Measurements from ENCODE around the gene RNU7-1.
A peak's percentile ranks its signal among the peaks of the same experiment; 100 is the strongest.

The RNU7-1 gene

GRCh38 chr12:6919588-6919987 lies 24.0 kb upstream of the RNU7-1 start:
- no peak for ATAC-seq

- no peak for ATAC-seq
These were observed 22.1 kb upstream of the RNU7-1 start for GRCh38 chr12:6921539-6921938.

GRCh38 chr12:6921996-6922946 lies 21.3 kb upstream of the RNU7-1 start:
- ATAC-seq, result no peak

GRCh38 chr12:6923003-6923732 lies 20.4 kb upstream of the RNU7-1 start:
- no peak for ATAC-seq

GRCh38 chr12:6923851-6924250 lies 19.8 kb upstream of the RNU7-1 start:
- no peak for ATAC-seq

- ATAC-seq, result no peak
These were observed 18.4 kb upstream of the RNU7-1 start for GRCh38 chr12:6925239-6925539.

GRCh38 chr12:6925540-6926279 lies 17.9 kb upstream of the RNU7-1 start:
- no peak for ATAC-seq

GRCh38 chr12:6927379-6928021 lies 16.1 kb upstream of the RNU7-1 start, which contains the start of gene ATN1:
Gene ATN1, plus strand, starts transcription at chr12:6927959. Its CDS starts 6,043 bp downstream, at chr12:6934002.
- peak; percentile 21 to 34 for ATAC-seq

GRCh38 chr12:6928022-6928702 lies 15.5 kb upstream of the RNU7-1 start:
- peak in 1 of 2 donors; percentile 4 for ATAC-seq

GRCh38 chr12:6928703-6929407 lies 14.8 kb upstream of the RNU7-1 start:
- no peak for ATAC-seq

GRCh38 chr12:6929466-6930452 lies 13.9 kb upstream of the RNU7-1 start:
- ATAC-seq, result no peak

- ATAC-seq, result peak; percentile 9 to 17
These were observed 10.8 kb upstream of the RNU7-1 start for GRCh38 chr12:6932766-6933165.

- no peak for ATAC-seq
These were observed 9.5 kb upstream of the RNU7-1 start for GRCh38 chr12:6934110-6934509.

- ATAC-seq, result no peak
These were observed 8.0 kb upstream of the RNU7-1 start for GRCh38 chr12:6935371-6936193.

- ATAC-seq, result no peak
These were observed 7.4 kb upstream of the RNU7-1 start for GRCh38 chr12:6936194-6936635.

- peak; percentile 11 to 18 for ATAC-seq
These were observed 6.8 kb upstream of the RNU7-1 start for GRCh38 chr12:6936636-6937480.

- peak; percentile 96 to 97 for ATAC-seq
These were observed 5.9 kb upstream of the RNU7-1 start for GRCh38 chr12:6937481-6938352.
